DND-41 (cell line): Measurements from ENCODE around the gene NYAP2.

Experiments used
- ATAC-seq: fragments of 200-7000 bp; cut with Tn5 transposase; 3 replicates; pipeline ENCODE4 v1.9.1; 2021; ENCODE audit warnings: low read depth; ENCODE audit not compliant: insufficient read depth
- DNase-seq: peaks from one replicate; pipeline ENCODE4 v3.0.0-alpha.2; 2020
- H2AFZ ChIP-seq: 2 replicates; pipeline ENCODE4 v1.6.0; 2012; ENCODE audit warnings: low read depth, low read length
- H3K27ac ChIP-seq: 2 replicates; pipeline ENCODE4 v1.5.1; 2012; ENCODE audit warnings: low read length, inconsistent platforms
- H3K27me3 ChIP-seq: fragments of 200-600 bp; sonication (generic); 2 replicates; pipeline ENCODE4 v1.6.0; 2012; ENCODE audit warnings: low read length, mild to moderate bottlenecking, inconsistent platforms; ENCODE audit not compliant: insufficient read depth, poor library complexity
- H3K36me3 ChIP-seq: 2 replicates; pipeline ENCODE4 v1.5.1; 2012; ENCODE audit warnings: low read length, inconsistent platforms; ENCODE audit not compliant: insufficient read depth
- H3K4me1 ChIP-seq: 2 replicates; pipeline ENCODE4 v1.5.1; 2012; ENCODE audit warnings: mild to moderate bottlenecking, low read length; ENCODE audit not compliant: insufficient read depth
- H3K4me2 ChIP-seq: 2 replicates; pipeline ENCODE4 v1.6.0; 2012; ENCODE audit warnings: mild to moderate bottlenecking, moderate library complexity, low read length, inconsistent platforms; ENCODE audit not compliant: insufficient read depth
- H3K4me3 ChIP-seq, 2 experiments: fragments of 200-600 bp in 1 of 2; shearing (Covaris generic) in 1 of 2; 2 replicates each; pipeline ENCODE4 v1.5.1; 2012 to 2016; ENCODE audit warnings: inconsistent platforms in 2 of 2, low read length in 2 of 2, mild to moderate bottlenecking in 2 of 2, low read depth in 1 of 2, moderate library complexity in 1 of 2
- H3K79me2 ChIP-seq: 2 replicates; pipeline ENCODE4 v1.6.0; 2012; ENCODE audit warnings: low read length, inconsistent platforms; ENCODE audit not compliant: insufficient read depth
- H3K9ac ChIP-seq: 2 replicates; pipeline ENCODE4 v1.6.0; 2012; ENCODE audit warnings: low read depth, mild to moderate bottlenecking, inconsistent platforms, low read length, moderate library complexity
- H3K9me3 ChIP-seq: 2 replicates; pipeline ENCODE4 v1.5.1; 2012; ENCODE audit warnings: low read length, moderate library complexity, mild to moderate bottlenecking, inconsistent platforms; ENCODE audit not compliant: insufficient read depth, severe bottlenecking
- H4K20me1 ChIP-seq: 2 replicates; pipeline ENCODE4 v1.6.0; 2012; ENCODE audit warnings: low read length; ENCODE audit not compliant: insufficient read depth
- CTCF ChIP-seq: IDR thresholded peaks from 2 replicates; pipeline ENCODE4 v1.5.1; 2012; ENCODE audit warnings: borderline replicate concordance, low read length, moderate library complexity, mild to moderate bottlenecking; ENCODE audit not compliant: poor library complexity, severe bottlenecking; ENCODE audit errors: extremely low read depth
- EZH2 ChIP-seq: IDR thresholded peaks from 3 replicates; pipeline ENCODE4 v1.6.1; 2012; ENCODE audit warnings: borderline replicate concordance, low read depth, mild to moderate bottlenecking, moderate library complexity, low read length, inconsistent platforms; ENCODE audit not compliant: severe bottlenecking

NYAP2 gene

GRCh38 chr2:225693259-225693658 lies 293.7 kb downstream of the NYAP2 start:
- TF ChIP-seq EZH2 (no peak), CTCF (no peak)
- H2AFZ ChIP-seq, result no peak overlapping the region
- H3K4me3 ChIP-seq, result no peak overlapping the region
- H3K9ac ChIP-seq, result no peak overlapping the region
- no peaks in the 10 kb centered on the region for H3K36me3 ChIP-seq
- DNase-seq (no peak), ATAC-seq (no peak)
- no peaks in the 10 kb centered on the region for H3K27me3 ChIP-seq
- H4K20me1 ChIP-seq, result no peaks in the 10 kb centered on the region
- H3K27ac ChIP-seq, result no peak overlapping the region
- H3K79me2 ChIP-seq, result no peaks in the 10 kb centered on the region
- no peaks in the 10 kb centered on the region for H3K9me3 ChIP-seq
- no peaks in the 10 kb centered on the region for H3K4me1 ChIP-seq
- H3K4me2 ChIP-seq, result no peak overlapping the region

GRCh38 chr2:225694664-225695063 lies 295.2 kb downstream of the NYAP2 start:
- Histone ChIP-seq H3K79me2 (no peaks in the 10 kb centered on the region), H3K9me3 (no peaks in the 10 kb centered on the region), H3K4me2 (no peak overlapping the region), H3K36me3 (no peaks in the 10 kb centered on the region), H3K4me3 (no peak overlapping the region), H3K9ac (no peak overlapping the region), H3K4me1 (no peaks in the 10 kb centered on the region), H3K27me3 (no peaks in the 10 kb centered on the region), H4K20me1 (no peaks in the 10 kb centered on the region), H3K27ac (no peak overlapping the region), H2AFZ (no peak overlapping the region)
- TF ChIP-seq CTCF (no peak), EZH2 (no peak)
- no peak for ATAC-seq
- DNase-seq, result no peak

- Histone ChIP-seq H2AFZ (no peak overlapping the region), H3K4me3 (no peak overlapping the region), H3K9ac (no peak overlapping the region), H3K27ac (no peak overlapping the region), H3K9me3 (no peaks in the 10 kb centered on the region), H3K4me1 (no peaks in the 10 kb centered on the region), H3K79me2 (no peaks in the 10 kb centered on the region), H3K36me3 (no peaks in the 10 kb centered on the region), H3K27me3 (no peaks in the 10 kb centered on the region), H4K20me1 (no peaks in the 10 kb centered on the region), H3K4me2 (no peak overlapping the region)
- no peak for ATAC-seq
- TF ChIP-seq EZH2 (no peak), CTCF (no peak)
- no peak for DNase-seq
Measured at GRCh38 chr2:225697936-225698335, 298.4 kb downstream of the NYAP2 start.
